ENCODE measurements around the gene DOHH.

The DOHH gene

GRCh38 chr19:3500429-3501101 is at the start of gene DOHH:
DOHH (minus strand) TSS chr19:3500674; CDS start chr19:3496814, 3,860 bp downstream.
- peak; percentile 90 to 93 (median 91) for DNase-seq (ENCODE audit: low read depth in 3 of 3)

GRCh38 chr19:3549816-3550215 is 49.3 kb upstream of the DOHH start:
- no peak for DNase-seq (ENCODE audit: low read depth in 3 of 3)

- no peak for DNase-seq (ENCODE audit: low read depth in 3 of 3)
Measured at GRCh38 chr19:3548606-3549005, 48.1 kb upstream of the DOHH start.

GRCh38 chr19:3547767-3548282 is 47.4 kb upstream of the DOHH start:
- no peak for DNase-seq (ENCODE audit: low read depth in 3 of 3)

GRCh38 chr19:3547301-3547731 is 46.8 kb upstream of the DOHH start:
- no peak for DNase-seq (ENCODE audit: low read depth in 3 of 3)

- DNase-seq (ENCODE audit: low read depth in 3 of 3): no peak
Measured at GRCh38 chr19:3546119-3546518, 45.6 kb upstream of the DOHH start.

- no peak for DNase-seq (ENCODE audit: low read depth in 3 of 3)
Measured at GRCh38 chr19:3545669-3546034, 45.2 kb upstream of the DOHH start.

GRCh38 chr19:3544742-3545668 is 44.5 kb upstream of the DOHH start:
- DNase-seq (ENCODE audit: low read depth in 3 of 3): peak; percentile 58 to 71 (median 60)

- no peak for DNase-seq (ENCODE audit: low read depth in 3 of 3)
Measured at GRCh38 chr19:3544058-3544376, 43.5 kb upstream of the DOHH start.

- DNase-seq (ENCODE audit: low read depth in 3 of 3): no peak
Measured at GRCh38 chr19:3543150-3544057, 42.9 kb upstream of the DOHH start.

GRCh38 chr19:3539756-3540118 is 39.3 kb upstream of the DOHH start:
- no peak for DNase-seq (ENCODE audit: low read depth in 3 of 3)

GRCh38 chr19:3538965-3539755 is 38.7 kb upstream of the DOHH start, which contains the start of gene TEKTIP1:
TEKTIP1 (plus strand) TSS chr19:3539174; CDS start chr19:3539178, 4 bp downstream.
- DNase-seq (ENCODE audit: low read depth in 3 of 3): no peak

GRCh38 chr19:3538258-3538929 is 37.9 kb upstream of the DOHH start:
- DNase-seq (ENCODE audit: low read depth in 3 of 3): no peak

- no peak for DNase-seq (ENCODE audit: low read depth in 3 of 3)
Measured at GRCh38 chr19:3537438-3538240, 37.2 kb upstream of the DOHH start.

GRCh38 chr19:3537101-3537437 is 36.6 kb upstream of the DOHH start:
- no peak for DNase-seq (ENCODE audit: low read depth in 3 of 3)

GRCh38 chr19:3536429-3537100 is 36.1 kb upstream of the DOHH start:
- no peak for DNase-seq (ENCODE audit: low read depth in 3 of 3)

GRCh38 chr19:3535981-3536380 is 35.5 kb upstream of the DOHH start:
- no peak for DNase-seq (ENCODE audit: low read depth in 3 of 3)

- no peak for DNase-seq (ENCODE audit: low read depth in 3 of 3)
Measured at GRCh38 chr19:3535563-3535965, 35.1 kb upstream of the DOHH start.

- no peak for DNase-seq (ENCODE audit: low read depth in 3 of 3)
Measured at GRCh38 chr19:3535235-3535535, 34.7 kb upstream of the DOHH start.
